HG03060 (cell line): ENCODE measurements around the gene SYT14.
"Not testable (repeated sequence)": the region's sequence is repeated elsewhere in the genome, so short reads cannot be mapped to it uniquely, and the experiment has no call there.

ENCODE experiments used
- ATAC-seq: cut with Tn5 transposase; IDR thresholded peaks from one replicate; pipeline ENCODE4 v1.9.1; 2021; ENCODE audit warnings: low read depth, moderate number of reproducible peaks; ENCODE audit not compliant: unreplicated experiment

Gene SYT14

DNA sequence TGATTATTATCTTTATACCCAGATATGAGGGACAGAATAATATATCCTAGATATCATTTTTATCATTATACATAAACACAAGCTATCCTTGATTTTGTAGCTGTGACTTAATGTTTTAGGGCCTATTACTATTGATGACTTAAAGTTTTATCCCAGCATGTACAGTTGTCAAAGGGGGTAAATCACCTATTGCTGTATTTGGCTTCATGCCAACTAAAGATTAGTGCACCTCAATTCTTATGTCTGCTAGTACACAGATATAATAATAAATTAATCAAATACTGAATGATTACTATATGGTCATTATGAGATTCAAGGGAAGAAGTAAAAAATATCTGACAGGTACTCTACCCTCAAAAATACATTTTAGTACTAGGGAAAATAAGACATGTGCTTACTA lies 84.0 kb downstream of the SYT14 start:
- no peak for ATAC-seq

- ATAC-seq: no peak
Measured at GRCh38 chr1:210024282-210024681, 86.3 kb downstream of the SYT14 start.

- no peak for ATAC-seq
Measured at GRCh38 chr1:210024996-210025395, 87.0 kb downstream of the SYT14 start.

GRCh38 chr1:210025870-210026269 lies 87.9 kb downstream of the SYT14 start:
- no peak for ATAC-seq

DNA sequence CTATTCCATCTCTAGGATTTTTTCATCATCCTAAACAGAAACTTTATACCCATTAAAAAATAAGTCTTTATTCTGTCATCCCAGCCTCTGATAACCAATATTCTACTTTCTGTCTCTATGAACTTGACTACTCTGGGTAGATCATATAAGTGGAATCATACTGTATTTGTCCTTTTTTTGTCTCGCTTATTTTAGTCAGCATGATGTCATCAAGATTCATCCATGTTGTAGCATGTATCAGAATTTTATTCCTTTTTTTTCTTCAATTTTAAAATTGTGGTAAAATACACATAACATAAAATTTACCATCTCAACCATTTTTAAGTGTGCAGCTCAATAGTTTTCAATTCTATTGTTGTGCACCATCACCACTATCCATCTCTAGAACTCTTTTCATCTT lies 90.0 kb downstream of the SYT14 start:
- no peak for ATAC-seq

DNA sequence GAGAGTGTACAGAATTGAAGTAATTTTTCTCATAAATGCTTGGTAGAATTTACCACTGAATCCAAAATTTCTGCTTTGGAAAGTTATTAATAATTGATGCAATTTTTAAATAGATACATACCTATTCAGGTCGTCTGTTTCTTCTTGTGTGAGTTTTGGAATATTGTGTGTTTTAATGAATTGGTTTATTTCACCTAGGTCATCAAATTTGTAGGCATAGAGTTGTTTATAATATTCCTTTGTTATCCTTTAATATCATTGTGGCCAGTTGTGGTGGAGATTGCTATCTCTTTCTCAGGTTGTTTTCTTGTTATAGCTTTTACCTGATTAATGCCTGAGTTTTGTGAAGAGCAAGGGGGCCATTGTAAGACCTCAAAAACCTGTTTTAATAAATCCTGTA lies 93.5 kb downstream of the SYT14 start:
- ATAC-seq: no peak

DNA sequence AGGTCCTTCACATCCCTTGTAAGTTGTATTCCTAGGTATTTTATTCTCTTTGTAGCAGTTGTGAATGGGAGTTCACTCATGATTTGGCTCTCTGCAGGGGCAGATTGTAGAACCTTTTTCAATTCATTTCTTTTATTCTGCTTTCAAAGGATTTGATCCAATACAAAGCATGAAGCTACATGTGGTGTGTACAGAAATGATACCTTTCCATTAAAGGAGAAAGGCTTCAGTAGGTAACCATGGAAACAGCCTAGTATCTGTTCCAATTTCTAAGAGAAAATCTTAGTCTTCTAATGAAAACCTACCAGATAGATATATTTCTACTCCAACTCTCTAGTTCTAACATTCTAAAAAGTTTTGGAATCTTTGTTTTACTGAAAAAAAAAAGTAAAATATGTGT lies 105.0 kb downstream of the SYT14 start:
- ATAC-seq: no peak

- no peak for ATAC-seq
Measured at GRCh38 chr1:210049616-210050015, 111.6 kb downstream of the SYT14 start.

GRCh38 chr1:210050491-210050890 lies 112.5 kb downstream of the SYT14 start:
- ATAC-seq: not testable (repeated sequence)

- ATAC-seq: no peak
Measured at GRCh38 chr1:210053126-210053525, 115.1 kb downstream of the SYT14 start.

GRCh38 chr1:210057593-210057992 lies 119.6 kb downstream of the SYT14 start:
- no peak for ATAC-seq

DNA sequence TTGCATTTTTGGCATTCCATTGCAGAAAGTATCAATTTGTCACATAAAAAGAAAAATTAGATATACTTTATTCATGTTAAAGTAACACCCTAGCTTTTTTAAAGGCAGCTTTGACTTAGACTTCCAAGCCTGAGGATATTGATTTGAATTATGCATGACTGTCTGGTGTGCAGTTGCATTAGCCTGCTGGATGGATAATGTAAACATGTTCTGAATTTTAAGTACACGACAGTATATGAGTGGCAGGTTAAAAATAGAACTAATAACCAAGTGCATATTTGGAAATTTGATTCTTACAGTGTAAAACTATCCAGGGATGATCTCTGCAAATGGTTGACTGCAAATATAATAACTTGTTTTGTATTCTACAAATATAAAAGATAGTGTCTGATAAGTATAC lies 124.0 kb downstream of the SYT14 start:
- ATAC-seq: no peak

DNA sequence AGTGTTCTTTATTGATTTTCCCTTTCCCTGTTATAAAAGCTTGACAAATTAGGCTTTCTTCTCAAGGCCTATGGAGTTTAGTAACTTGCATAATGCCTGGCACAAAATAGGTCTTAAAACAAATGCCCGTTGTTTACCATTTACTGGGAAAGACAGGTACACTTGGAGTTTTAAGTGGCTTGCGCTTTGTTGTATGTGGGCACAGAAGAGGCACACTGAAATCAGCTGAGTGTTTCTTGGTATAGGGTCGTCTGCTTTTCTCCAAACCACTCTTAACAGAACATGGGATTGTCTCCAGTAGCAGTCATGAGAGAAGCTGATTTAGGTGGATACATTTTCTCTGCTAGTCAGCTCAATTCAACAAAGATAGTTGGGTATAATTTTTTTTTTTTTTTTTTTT lies 132.5 kb downstream of the SYT14 start:
- ATAC-seq: no peak

DNA sequence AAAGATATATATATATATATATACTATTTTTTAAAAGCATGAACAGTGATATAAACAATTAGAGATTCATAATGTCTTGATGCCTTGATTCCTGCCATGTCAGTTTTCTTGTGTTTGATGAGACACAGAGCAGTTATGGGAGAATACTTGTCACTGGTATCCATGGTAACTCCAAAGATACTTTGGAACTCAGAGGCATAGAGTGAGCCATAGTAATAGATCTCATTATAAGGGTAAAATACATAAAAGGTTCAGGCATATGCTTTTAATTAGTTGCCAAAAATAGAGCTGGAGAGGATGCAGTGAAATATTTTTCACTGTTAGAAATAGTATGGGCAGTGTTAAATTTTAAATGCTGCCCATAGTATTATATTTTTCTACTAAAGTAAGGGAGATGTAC lies 134.1 kb downstream of the SYT14 start:
- ATAC-seq: no peak

- no peak for ATAC-seq
Measured at GRCh38 chr1:210072896-210073504, 135.0 kb downstream of the SYT14 start.

GRCh38 chr1:210074904-210075303 lies 136.9 kb downstream of the SYT14 start:
- ATAC-seq: no peak

DNA sequence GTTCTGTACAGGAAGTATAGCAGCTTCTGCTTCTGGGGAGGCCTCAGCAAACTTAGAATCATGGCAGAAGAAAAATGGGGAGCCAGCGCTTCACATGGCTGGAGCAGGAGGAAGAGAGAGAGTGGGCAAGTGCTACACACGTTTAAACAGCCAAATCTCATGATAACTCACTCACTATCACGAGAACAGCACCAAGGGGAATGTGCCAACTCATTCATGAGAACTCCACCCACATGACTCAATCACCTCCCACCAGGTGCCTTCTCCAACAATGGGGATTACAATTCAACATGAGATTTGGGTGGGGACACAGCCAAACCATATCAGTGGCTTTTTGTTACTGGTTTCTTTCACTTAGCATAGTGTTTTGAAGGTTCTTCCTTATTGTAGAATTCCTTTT lies 138.6 kb downstream of the SYT14 start:
- ATAC-seq: no peak

GRCh38 chr1:210081494-210081893 lies 143.5 kb downstream of the SYT14 start:
- no peak for ATAC-seq

GRCh38 chr1:210085359-210085758 lies 147.3 kb downstream of the SYT14 start:
- ATAC-seq: no peak

- no peak for ATAC-seq
Measured at GRCh38 chr1:210087058-210087457, 149.0 kb downstream of the SYT14 start.

DNA sequence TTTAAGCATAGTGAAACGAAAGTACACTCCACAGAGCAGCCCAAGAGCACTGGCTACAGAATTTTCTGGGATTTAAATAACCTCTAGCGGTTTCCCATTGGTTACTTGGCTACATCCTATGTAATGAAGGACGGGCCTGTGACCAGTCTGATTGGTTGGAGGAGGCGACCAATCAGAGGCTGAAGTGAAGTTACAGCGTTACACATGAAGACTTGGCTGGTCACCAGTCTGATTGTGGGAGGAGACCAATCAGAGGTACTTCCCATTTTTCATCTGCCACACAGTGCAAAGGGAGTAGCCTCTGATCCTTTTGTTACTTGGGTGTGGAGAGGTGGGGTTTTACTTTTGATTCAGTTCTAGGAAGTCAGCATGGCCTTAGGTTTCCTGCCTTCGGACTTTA lies 151.8 kb downstream of the SYT14 start:
- ATAC-seq: no peak

- ATAC-seq: no peak
Measured at GRCh38 chr1:210092366-210092765, 154.3 kb downstream of the SYT14 start.

DNA sequence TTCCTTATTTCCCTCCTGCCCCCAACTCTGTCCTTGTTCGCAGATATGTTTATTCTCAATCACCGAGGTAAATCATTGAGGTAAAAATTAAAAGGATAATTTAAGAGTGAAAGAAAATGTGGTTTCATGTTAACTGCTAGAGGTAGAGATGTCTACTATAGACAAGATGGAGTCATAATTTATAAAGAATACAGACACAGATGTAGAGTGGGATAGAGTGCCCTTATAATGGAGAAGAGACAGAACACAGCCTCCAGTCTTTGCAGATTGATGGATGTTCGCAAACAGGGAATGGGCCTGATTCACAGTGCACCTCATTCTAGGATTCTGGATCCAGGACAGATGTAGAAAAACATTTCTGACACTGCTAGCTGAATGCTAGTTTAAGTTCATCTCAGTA lies 155.4 kb downstream of the SYT14 start:
- ATAC-seq: no peak
